Spleen (tissue), 7 donors: ENCODE data around the gene ATG4C.

Source experiments
- CTCF ChIP-seq, 11 experiments: fragments of 200-600 bp in 7 of 11; fragments of 450-650 bp in 4 of 11; sonication (generic) in 4 of 11; IDR thresholded peaks in 8 of 11; conservative IDR thresholded peaks in 3 of 11; 1 replicate in 7 of 11; 2 replicates in 4 of 11; pipeline versions ENCODE4 v1.4.0 to v1.8.0; 2016 to 2021; ENCODE audit warnings: antibody characterized with exemption in 11 of 11, inconsistent platforms in 4 of 11, mild to moderate bottlenecking in 1 of 11
- POLR2A ChIP-seq, 3 donors: fragments of 450-650 bp; IDR thresholded peaks; one replicate each; pipeline ENCODE4 v1.5.1; 2017; ENCODE audit warnings: antibody characterized with exemption in 3 of 3, mild to moderate bottlenecking in 1 of 3
- donor health status: DM: no; HTN: no; CAD: no; lungs with moderate emphysema.
- donor health status: DM: no; HTN: no; CAD: no.
- donor health status: DM: no; HTN: no; CAD: no.

- TF ChIP-seq POLR2A (IDR thresholded peaks at IDR 0.05) (no peak), CTCF (IDR thresholded peaks at IDR 0.05 in 8 of 11, conservative IDR thresholded peaks at IDR 0.05 in 3 of 11) (no peak)
Observed at GRCh38 chr1:62869217-62869754, 85.4 kb downstream of the ATG4C start.
